GM19025 (cell line): Measurements from ENCODE around the gene DCP2.

ENCODE experiments used
- ATAC-seq: cut with Tn5 transposase; IDR thresholded peaks from one replicate; pipeline ENCODE4 v1.9.1; 2021; ENCODE audit warnings: mild to moderate bottlenecking, low read depth, moderate library complexity; ENCODE audit not compliant: unreplicated experiment

Gene DCP2

DNA sequence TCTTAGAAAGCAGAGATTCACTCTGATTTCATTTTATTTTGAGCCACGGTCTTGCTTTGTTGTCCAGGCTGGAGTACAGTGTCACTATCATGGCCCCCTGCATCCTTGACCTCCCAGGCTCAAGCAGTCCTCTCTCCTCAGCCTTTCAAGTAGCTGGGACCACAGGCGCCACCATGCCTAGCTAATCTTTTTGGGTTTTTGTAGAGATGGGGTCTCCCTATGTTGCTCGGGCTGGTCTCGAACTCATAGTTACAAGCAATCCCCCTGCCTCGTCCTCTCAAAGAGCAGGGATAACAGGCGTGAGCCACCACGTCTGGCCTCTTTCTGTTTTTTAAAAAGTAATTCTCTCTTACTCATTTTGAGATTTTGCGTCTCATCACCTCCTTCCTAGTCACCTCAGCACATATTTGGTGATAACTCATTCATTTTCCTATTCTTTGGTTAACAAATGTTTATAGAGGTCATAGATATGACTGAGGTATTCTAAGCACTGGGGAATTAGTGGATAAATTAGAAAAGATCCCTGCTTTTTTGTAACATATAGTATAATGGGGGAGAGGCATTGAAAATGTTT, 10.8 kb upstream of the DCP2 start:
- ATAC-seq: no peak

DNA sequence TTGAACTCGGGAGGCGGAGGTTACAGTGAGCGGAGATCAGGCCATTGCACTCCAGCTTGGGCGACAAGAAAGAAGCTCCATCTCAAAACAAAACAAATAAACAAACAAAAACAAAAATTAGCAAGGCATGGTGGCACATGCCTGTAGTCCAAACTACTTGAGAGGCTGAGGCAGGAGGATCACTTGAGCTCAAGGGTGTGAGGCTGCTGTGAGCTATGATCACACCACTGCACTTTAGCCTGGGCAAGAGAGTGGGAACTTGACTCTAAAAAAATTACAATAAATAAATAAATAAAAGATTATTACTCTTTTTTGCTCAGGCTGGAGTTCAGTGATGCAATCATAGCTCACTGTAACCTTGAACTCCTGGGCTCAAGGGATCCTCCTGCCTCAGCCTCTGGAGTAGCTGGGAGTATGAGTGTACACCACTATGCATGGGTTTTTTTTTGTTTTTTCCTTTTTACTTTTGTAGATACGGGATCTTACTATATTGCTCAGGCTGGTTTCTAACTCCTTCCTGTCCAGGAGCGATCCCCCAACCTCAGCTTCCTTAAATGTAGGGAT, 9.0 kb upstream of the DCP2 start:
- no peak for ATAC-seq

DNA sequence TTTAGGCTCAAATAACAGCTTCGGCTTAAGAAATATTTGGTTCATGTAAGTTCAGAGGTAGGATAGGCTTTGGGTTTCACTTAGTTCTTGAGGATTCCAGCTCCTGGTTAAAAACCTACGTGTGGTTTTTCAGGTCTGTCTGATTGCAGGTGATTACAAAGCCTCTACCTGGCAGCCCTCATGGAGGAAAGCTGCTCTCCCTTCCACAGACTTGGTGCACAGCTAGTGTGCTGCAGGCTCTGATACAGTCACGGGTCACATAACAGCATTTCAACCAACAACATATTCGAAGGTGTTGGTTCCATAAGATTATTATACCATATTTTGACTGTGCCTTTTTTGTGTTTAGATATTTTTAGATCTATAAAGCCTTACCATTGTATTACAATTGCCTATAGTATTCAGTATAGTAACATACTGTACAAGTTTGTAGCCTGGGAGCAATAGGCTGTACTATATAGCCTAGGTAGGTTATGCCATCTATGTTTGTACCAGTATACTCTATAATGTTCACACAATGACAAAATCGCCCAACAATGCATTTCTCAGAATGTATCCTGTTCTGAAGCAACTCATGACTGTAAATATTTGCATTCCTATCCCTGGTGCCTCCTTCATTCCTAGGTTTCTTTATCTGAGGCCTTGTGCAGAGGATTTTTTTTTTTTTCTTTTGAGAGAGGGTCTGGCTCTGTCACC, 8.0 kb upstream of the DCP2 start:
- ATAC-seq: no peak

DNA sequence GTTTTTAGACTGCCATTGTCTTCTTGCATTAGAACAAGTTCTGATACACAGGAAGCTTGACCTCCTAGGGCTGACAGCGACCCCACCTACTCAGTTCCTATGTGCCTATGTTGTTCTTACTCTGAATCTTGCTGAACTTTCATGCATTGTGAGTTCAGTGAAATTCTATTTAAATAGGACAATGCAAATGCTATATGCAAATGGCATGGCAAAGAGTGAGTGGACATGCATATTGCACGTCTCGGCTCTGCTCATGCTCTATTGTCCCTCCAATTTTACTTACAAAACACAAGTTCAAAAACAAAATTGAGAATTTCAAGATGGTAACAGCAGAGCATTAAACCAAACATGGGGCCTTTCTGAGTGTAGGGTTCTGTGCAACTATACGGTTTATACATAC, 5.3 kb upstream of the DCP2 start:
- no peak for ATAC-seq

- ATAC-seq: no peak
These were observed 3.6 kb upstream of the DCP2 start for GRCh38 chr5:112973036-112973435.

- ATAC-seq: no peak
These were observed 2.7 kb upstream of the DCP2 start for GRCh38 chr5:112973904-112974303.

DNA sequence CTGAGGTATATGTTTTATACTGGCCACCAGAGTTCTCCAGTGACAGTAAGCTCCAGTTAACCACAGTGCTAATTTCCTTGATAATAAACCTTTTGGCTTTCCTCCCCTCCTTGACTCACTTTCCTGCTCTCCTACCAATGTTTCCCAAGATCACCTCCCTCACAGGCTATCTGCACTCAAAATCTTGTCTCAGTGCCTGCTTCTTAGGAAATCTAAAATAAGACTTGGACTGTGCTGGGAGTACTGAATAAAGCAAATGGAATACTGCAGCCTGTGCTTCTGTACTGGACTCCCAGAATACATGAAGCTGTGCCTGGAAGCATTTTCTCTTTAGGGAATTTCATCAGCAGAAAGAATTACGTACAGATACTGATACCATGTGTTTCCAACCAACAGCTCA, 1.7 kb upstream of the DCP2 start:
- no peak for ATAC-seq

GRCh38 chr5:112975721-112976431, 722 bp upstream of the DCP2 start:
- ATAC-seq: peak; percentile 1

- ATAC-seq: no peak
These were observed 853 bp downstream of the DCP2 start for GRCh38 chr5:112977440-112977861.

- ATAC-seq: no peak
These were observed 2.2 kb downstream of the DCP2 start for GRCh38 chr5:112978836-112979235.

DNA sequence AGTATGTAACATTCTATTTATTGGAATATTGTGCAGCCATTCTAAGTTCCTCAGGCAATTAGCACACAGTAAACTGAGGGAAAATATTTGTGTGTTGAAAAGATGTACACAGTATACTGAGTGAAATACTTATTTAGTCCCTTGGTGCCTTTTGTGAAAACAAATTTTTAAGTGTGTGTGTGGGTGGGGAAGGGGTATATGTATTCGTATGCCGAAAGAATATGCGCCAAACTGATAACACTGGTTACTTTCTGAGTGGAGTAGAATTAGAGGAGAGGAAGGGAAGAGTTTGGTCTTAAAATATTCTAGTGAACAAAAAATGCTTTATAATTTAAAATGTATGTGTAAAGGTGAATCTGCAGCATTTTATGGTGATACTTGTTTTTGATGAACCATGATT, 3.1 kb downstream of the DCP2 start:
- ATAC-seq: no peak

DNA sequence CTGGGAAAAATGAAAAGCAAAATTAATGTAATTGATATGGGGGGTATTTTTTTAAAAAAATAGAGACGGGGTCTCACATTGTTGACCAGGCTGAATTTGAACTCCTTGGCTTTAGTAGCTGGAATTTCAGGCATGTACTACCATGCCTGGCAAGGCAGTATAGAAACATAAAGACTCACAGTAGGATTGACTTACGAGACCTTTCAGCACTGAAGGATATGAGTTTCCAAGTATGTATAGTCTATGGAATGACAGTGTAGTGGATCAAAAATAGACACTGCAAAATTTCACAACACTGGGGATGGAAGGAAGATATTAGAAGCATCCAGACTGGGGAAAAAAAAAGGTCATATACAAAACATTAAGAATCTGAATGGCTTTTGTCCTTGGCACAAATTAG, 6.8 kb downstream of the DCP2 start:
- ATAC-seq: no peak

DNA sequence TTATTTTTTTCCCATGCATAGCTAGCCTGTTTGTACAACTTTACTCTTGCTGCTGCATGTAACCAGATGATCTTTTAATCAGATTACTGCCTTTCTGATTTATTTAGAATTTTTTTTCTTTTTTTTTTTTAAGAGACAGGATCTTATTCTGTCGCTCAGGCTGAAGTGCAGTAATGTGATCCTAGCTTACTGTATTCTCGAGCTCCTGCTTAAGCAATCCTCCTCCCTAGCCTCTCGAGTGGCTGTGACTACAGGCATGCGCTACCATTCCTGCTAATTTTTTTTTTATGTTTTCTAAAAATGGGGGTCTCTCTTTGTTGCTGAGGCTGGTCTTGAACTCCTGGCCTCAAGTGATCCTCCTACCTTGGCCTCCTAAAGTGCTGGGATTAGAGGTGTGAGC, 9.6 kb downstream of the DCP2 start:
- no peak for ATAC-seq

DNA sequence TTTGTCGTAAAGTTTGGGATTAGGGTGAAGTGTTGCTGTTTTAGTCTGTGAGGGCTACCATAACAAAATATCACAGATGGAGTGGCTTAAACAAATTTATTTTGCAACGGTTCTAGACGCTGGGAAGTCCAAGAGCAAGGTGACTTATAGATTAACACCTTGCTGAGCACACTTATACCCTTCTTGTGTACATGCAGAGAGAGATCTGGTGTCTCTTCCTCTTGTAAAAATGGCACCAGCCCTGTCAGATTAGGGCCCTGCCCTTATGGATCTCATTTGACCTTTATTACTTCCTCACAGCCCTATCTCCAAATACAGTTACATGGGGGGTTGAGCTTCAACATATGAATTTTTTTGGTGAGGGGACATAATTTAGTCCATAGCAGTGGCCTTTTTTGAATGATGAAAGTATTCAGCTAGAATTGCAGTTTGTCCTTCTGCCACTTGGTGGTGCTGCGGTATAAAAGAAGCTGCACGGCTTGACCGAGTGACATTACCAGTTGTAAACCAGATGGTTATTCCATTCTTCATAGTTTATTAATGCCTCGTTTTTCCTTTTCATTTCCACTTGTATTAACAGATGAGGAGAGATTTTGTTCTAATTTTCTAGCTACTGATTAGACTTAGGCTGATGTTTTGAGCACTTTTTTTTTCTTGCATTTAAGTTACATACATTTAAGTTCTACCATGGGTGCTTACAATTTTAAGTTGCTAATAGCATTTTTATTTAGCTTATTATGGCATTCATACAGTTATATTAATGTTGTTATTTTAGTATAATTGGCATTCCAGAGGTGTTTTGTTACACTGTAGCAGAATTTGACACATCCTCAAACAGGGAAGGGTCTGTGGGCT, 19.4 kb downstream of the DCP2 start:
- ATAC-seq: no peak

GRCh38 chr5:112996830-112997374, 20.3 kb downstream of the DCP2 start:
- no peak for ATAC-seq

GRCh38 chr5:112998296-112998695, 21.7 kb downstream of the DCP2 start:
- ATAC-seq: no peak

DNA sequence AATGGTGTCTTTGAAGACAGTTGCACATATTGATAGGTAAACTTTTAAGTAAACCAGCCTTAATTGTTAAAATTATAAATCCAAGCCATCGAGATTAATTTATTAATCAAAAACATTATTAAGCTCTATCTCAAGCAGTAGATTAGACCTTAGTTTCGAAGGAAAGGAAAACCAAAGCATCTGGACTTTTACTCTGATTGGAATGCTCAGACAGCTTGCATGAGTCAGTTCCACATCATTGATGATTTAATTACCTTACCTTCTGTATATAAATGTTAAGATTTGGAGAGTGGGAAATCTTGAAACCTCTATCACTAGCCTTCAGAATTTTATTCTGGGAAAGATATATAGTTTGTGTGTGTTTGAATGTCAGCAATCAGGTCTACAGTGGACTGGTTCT, 23.9 kb downstream of the DCP2 start:
- ATAC-seq: no peak

- no peak for ATAC-seq
These were observed 25.8 kb downstream of the DCP2 start for GRCh38 chr5:113002423-113002822.

GRCh38 chr5:113003763-113004162, 27.2 kb downstream of the DCP2 start:
- no peak for ATAC-seq

DNA sequence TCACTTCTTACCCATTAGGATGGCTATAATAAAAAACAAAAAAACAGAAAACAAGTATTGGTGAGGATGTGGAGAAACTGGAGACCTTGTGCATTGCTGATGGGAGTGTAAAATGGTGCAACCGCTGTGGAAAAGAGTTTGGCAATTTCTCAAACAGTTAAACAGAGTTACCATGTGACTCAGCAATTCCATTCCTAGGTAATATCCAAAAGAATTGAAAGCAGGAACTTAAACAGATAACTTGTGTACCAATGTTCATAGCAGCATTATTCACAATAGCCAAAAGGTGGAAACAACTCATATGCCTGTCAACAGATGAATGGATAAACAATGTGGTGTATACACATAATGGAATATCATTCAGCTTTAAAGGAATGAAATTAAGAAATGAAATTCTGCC, 28.9 kb downstream of the DCP2 start:
- no peak for ATAC-seq
